Keratinocyte (primary cell): ENCODE results near the gene STRIP1.

Experiments
- EZH2 ChIP-seq: IDR thresholded peaks from one replicate; pipeline ENCODE4 v1.6.1; 2012; ENCODE audit warnings: inconsistent platforms, mild to moderate bottlenecking, low read length, moderate library complexity
- TF ChIP-seq, protein P1 (sequence below), 3 experiments: IDR thresholded peaks in 1 of 3; conservative IDR thresholded peaks in 1 of 3; optimal IDR thresholded peaks in 1 of 3; 2 replicates in 2 of 3; 3 replicates in 1 of 3; pipeline versions ENCODE3 to v1.5.1; 2011; ENCODE audit warnings: low read length in 3 of 3, mild to moderate bottlenecking in 3 of 3, moderate library complexity in 2 of 3, control low read depth in 1 of 3, inconsistent platforms in 1 of 3; ENCODE audit not compliant: insufficient read depth in 2 of 3; ENCODE audit errors: extremely low read depth in 1 of 3

- TF ChIP-seq, protein P1, sequence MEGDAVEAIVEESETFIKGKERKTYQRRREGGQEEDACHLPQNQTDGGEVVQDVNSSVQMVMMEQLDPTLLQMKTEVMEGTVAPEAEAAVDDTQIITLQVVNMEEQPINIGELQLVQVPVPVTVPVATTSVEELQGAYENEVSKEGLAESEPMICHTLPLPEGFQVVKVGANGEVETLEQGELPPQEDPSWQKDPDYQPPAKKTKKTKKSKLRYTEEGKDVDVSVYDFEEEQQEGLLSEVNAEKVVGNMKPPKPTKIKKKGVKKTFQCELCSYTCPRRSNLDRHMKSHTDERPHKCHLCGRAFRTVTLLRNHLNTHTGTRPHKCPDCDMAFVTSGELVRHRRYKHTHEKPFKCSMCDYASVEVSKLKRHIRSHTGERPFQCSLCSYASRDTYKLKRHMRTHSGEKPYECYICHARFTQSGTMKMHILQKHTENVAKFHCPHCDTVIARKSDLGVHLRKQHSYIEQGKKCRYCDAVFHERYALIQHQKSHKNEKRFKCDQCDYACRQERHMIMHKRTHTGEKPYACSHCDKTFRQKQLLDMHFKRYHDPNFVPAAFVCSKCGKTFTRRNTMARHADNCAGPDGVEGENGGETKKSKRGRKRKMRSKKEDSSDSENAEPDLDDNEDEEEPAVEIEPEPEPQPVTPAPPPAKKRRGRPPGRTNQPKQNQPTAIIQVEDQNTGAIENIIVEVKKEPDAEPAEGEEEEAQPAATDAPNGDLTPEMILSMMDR (optimal IDR thresholded peaks at IDR 0.05 in 1 of 3, IDR thresholded peaks at IDR 0.05 in 1 of 3, conservative IDR thresholded peaks at IDR 0.05 in 1 of 3; ENCODE audit: extremely low read depth in 1 of 3, insufficient read depth in 2 of 3, low read length in 3 of 3): no peak
- no peak for TF ChIP-seq EZH2
Measured at GRCh38 chr1:110018396-110018795, 16.0 kb upstream of the STRIP1 start.
